Effector memory CD4-positive, alpha-beta T cell (primary cell): Measurements from ENCODE around the gene KCTD13.

Experiments used
- DNase-seq, 3 donors: peaks; one replicate each; pipeline ENCODE4 v3.0.0-alpha.2; 2020
- H3K27ac ChIP-seq: 2 replicates; pipeline ENCODE4 v1.7.0; 2013; ENCODE audit warnings: mild to moderate bottlenecking, low read length, moderate library complexity; ENCODE audit not compliant: insufficient read depth, poor library complexity, severe bottlenecking
- H3K27me3 ChIP-seq: replicated peaks from 2 replicates; pipeline ENCODE4 v1.7.0; 2013; ENCODE audit warnings: mild to moderate bottlenecking, low read length; ENCODE audit not compliant: insufficient read depth, control insufficient read depth, poor library complexity, severe bottlenecking
- H3K36me3 ChIP-seq: 2 replicates; pipeline ENCODE4 v1.7.0; 2013; ENCODE audit warnings: mild to moderate bottlenecking, low read length, moderate library complexity; ENCODE audit not compliant: control insufficient read depth, insufficient read depth
- H3K4me1 ChIP-seq: 2 replicates; pipeline ENCODE4 v1.7.0; 2013; ENCODE audit warnings: low read length, mild to moderate bottlenecking; ENCODE audit not compliant: control insufficient read depth, insufficient read depth, poor library complexity, severe bottlenecking
- H3K4me3 ChIP-seq: 2 replicates; pipeline ENCODE4 v1.7.0; 2013; ENCODE audit warnings: low read length, low read depth, mild to moderate bottlenecking; ENCODE audit not compliant: insufficient read depth, poor library complexity, severe bottlenecking
- H3K9me3 ChIP-seq: 2 replicates; pipeline ENCODE4 v1.7.0; 2013; ENCODE audit warnings: mild to moderate bottlenecking, low read length, moderate library complexity; ENCODE audit not compliant: control insufficient read depth

The KCTD13 gene

DNA sequence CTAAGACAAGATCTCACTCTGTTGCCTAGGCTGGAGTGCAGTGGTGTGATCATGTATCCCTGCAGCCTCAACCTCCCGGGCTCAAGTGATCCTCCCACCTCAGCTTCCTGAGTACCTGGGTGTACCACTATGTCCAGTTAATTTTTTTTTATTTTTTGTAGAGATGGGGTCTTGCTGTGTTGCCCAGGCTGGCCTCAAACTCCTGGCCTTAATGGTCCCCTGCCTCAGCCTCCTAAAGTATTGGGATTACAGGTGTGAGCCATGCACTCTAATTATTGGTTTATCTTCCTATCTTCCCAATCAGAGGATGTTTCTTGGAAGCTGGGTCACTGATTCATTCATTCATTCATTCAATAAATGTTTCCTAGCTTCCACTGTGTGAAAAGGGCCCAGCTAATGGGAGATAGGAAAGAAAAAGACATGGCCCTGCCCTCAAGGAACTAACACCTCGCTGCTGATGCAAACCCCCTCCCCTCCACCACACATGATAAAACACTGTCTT, 17.3 kb downstream of the KCTD13 start:
- Histone ChIP-seq H3K27me3 (no peaks in the 10 kb centered on the region), H3K27ac (no peak overlapping the region), H3K4me3 (no peak overlapping the region), H3K36me3 (no peaks in the 10 kb centered on the region), H3K9me3 (no peaks in the 10 kb centered on the region), H3K4me1 (no peaks in the 10 kb centered on the region)
- no peak for DNase-seq

- no peaks in the 10 kb centered on the region for H3K36me3 ChIP-seq
- no peaks in the 10 kb centered on the region for H3K9me3 ChIP-seq
- H3K4me3 ChIP-seq = no peak overlapping the region
- no peaks in the 10 kb centered on the region for H3K4me1 ChIP-seq
- H3K27ac ChIP-seq = no peak overlapping the region
- DNase-seq = no peak
- no peaks in the 10 kb centered on the region for H3K27me3 ChIP-seq
These were observed 18.1 kb downstream of the KCTD13 start for GRCh38 chr16:29907973-29908372.

- Histone ChIP-seq H3K36me3 (no peaks in the 10 kb centered on the region), H3K27ac (no peak overlapping the region), H3K4me3 (no peak overlapping the region), H3K27me3 (no peaks in the 10 kb centered on the region), H3K4me1 (no peaks in the 10 kb centered on the region), H3K9me3 (no peaks in the 10 kb centered on the region)
- DNase-seq = no peak
These were observed 19.3 kb downstream of the KCTD13 start for GRCh38 chr16:29906520-29907244.

DNA sequence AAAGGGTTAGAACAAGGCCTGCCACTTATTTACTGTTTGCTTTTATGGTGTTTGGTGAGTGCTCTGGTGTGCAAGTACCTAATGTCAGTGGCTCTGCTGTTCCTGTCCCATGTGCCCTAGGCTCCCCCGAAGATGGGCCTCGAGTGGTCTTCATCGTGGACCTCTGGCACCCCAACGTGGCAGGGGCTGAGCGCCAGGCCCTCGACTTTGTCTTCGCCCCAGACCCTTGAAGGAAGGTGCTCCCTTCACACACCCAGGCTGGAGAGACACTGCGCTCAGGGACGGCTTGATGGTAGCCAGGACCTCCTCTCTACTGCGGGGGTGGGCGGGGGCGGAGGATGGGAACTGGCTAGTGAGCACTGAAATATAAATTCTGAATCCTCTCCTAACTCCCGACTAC, 20.4 kb downstream of the KCTD13 start:
- Histone ChIP-seq H3K27ac (no peak overlapping the region), H3K9me3 (no peaks in the 10 kb centered on the region), H3K4me1 (peaks cover 2% of the 10 kb centered on the region), H3K4me3 (no peak overlapping the region), H3K36me3 (no peaks in the 10 kb centered on the region), H3K27me3 (no peaks in the 10 kb centered on the region)
- no peak for DNase-seq

DNA sequence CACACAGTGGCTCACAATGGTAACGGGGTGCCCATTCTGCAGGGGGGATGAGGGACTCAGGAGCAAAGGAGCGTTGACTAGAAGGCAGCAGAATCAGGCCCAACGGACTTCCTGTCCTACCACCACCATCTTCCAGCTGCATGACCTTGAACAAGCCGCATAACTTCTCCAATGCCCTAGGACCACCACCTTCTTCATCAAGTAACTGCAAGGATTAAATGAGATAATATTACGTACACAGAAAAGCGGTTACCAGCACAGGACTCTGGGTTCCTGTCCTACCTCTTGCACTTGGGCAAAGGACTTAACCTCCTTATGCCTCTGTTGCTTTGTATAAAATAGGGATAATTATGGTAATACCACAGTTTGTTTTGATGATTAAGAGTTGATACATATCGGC, 21.1 kb downstream of the KCTD13 start:
- H3K27me3 ChIP-seq = no peaks in the 10 kb centered on the region
- no peak for DNase-seq
- peaks cover 6% of the 10 kb centered on the region for H3K4me1 ChIP-seq
- no peak overlapping the region for H3K4me3 ChIP-seq
- H3K27ac ChIP-seq = no peak overlapping the region
- H3K9me3 ChIP-seq = no peaks in the 10 kb centered on the region
- H3K36me3 ChIP-seq = no peaks in the 10 kb centered on the region

DNA sequence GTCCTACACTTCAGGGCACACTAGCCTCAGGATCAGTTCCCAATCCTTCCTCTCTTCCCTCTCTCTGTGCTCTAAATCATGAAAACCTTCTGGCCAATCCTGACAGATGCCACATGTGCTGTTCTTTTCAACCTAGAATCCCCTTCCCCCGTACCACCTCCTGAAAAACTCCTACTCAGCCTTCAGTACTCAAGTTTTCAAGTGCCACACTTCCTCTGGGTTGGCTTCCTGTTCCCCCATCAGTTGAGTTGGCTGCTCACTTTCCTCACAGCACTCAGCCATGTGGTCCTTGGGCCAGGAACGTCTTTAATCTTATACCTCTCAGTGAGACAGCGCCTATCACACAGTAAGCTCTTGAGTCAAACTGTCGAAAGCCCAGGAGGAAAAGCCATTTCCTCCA, 22.4 kb downstream of the KCTD13 start:
- no peak for DNase-seq
- Histone ChIP-seq H3K4me1 (peaks cover 15% of the 10 kb centered on the region), H3K9me3 (no peaks in the 10 kb centered on the region), H3K27me3 (peaks cover 9% of the 10 kb centered on the region), H3K27ac (no peak overlapping the region), H3K36me3 (no peaks in the 10 kb centered on the region), H3K4me3 (no peak overlapping the region)

- Histone ChIP-seq H3K4me3 (no peak overlapping the region), H3K4me1 (peaks cover 15% of the 10 kb centered on the region)
These were observed 24.4 kb downstream of the KCTD13 start for GRCh38 chr16:29901607-29901945.

GRCh38 chr16:29900888-29901606, 25.0 kb downstream of the KCTD13 start:
- no peaks in the 10 kb centered on the region for H3K9me3 ChIP-seq
- peak overlapping the region; percentile 53 for H3K4me3 ChIP-seq
- DNase-seq = no peak
- H3K27ac ChIP-seq = no peak overlapping the region
- H3K36me3 ChIP-seq = no peaks in the 10 kb centered on the region
- H3K4me1 ChIP-seq = peaks cover 15% of the 10 kb centered on the region
- peaks cover 26% of the 10 kb centered on the region for H3K27me3 ChIP-seq

More at GRCh38 chr16:29901607-29901945, 24.4 kb downstream of the KCTD13 start:
- Histone ChIP-seq H3K27ac (no peak overlapping the region), H3K9me3 (no peaks in the 10 kb centered on the region), H3K27me3 (peaks cover 26% of the 10 kb centered on the region), H3K36me3 (no peaks in the 10 kb centered on the region)
- DNase-seq = no peak

GRCh38 chr16:29900102-29900887, 25.7 kb downstream of the KCTD13 start, which contains the start of gene ASPHD1:
Gene ASPHD1 (plus strand): TSS chr16:29900488. CDS start chr16:29900972, 484 bp downstream.
- H3K4me1 ChIP-seq = peaks cover 15% of the 10 kb centered on the region
- H3K27ac ChIP-seq = no peak within 1 kb of the TSS

More at GRCh38 chr16:29900102-29900887, 25.7 kb downstream of the KCTD13 start, which contains the start of gene ASPHD1:
- no peaks in the 10 kb centered on the region for H3K9me3 ChIP-seq
- H3K36me3 ChIP-seq = no peaks in the 10 kb centered on the region
- peaks cover 26% of the 10 kb centered on the region for H3K27me3 ChIP-seq
- peak; percentile 48 to 64 (median 63) for DNase-seq
- H3K4me3 ChIP-seq = peak within 1 kb of the TSS; percentile 53
